HCT116 (cell line): ENCODE measurements around the gene CISH. TPM values are rescaled to one million over a fixed set of nuclear protein-coding genes. Genes with fewer than 3 reads are reported as not detected.
A peak's percentile ranks its signal among the peaks of the same experiment; 100 is the strongest.

ENCODE experiments used
- ATAC-seq: fragments of 200-7000 bp; cut with Tn5 transposase; 2 replicates; pipeline ENCODE4 v1.9.1; 2020; ENCODE audit warnings: mild to moderate bottlenecking, moderate library complexity
- BruUV-seq: library from RNA; stranded (reverse); fragments of 400-500 nt; replicated peaks from 2 replicates; lab custom pipeline; 2021; lab: Mats Ljungman, UMichigan
- CTCF ChIA-PET: fragments of 300-600 bp; sonication (Branson Sonifier 250); formaldehyde crosslinking; loops from one replicate; lab custom pipeline; 2021; ENCODE audit warnings: antibody characterized with exemption; lab: Charles Lee
- POLR2A ChIA-PET: fragments of 300-600, 350-600 bp; sonication (Branson Sonifier 250); formaldehyde crosslinking; loops from one replicate; lab custom pipeline; 2021; ENCODE audit warnings: antibody characterized with exemption; lab: Charles Lee
- RAD21 ChIA-PET, 2 experiments: fragments of 300-600 bp; sonication (Branson Sonifier 250); formaldehyde crosslinking; loops; one replicate each; lab custom pipeline; 2023; ENCODE audit warnings: low total read pairs in 2 of 2; ENCODE audit not compliant: uncharacterized antibody in 2 of 2, unreplicated experiment in 2 of 2, low non-redundant PET in 1 of 2; lab: Charles Lee
- DNase-seq: peaks from one replicate; pipeline ENCODE4 v3.0.0-alpha.2; 2010; ENCODE audit warnings: low read depth, low spot score
- H2AFZ ChIP-seq: fragments of 200-600 bp; shearing (Covaris generic), sonication (generic); 2 replicates; pipeline ENCODE4 v1.6.1; 2017; ENCODE audit warnings: low read depth, mixed run types, mixed read lengths, antibody characterized with exemption, low read length; ENCODE audit not compliant: poor library complexity, severe bottlenecking
- H3K27ac ChIP-seq: 2 replicates; pipeline ENCODE4 v1.5.1; 2012; ENCODE audit warnings: low read depth, low read length
- H3K27me3 ChIP-seq: fragments of 200-600 bp; sonication (generic); 2 replicates; pipeline ENCODE4 v1.6.1; 2016; ENCODE audit warnings: mixed run types, low read length, mixed read lengths; ENCODE audit not compliant: insufficient read depth
- H3K36me3 ChIP-seq, 2 experiments: fragments of 200-500 bp in 1 of 2; fragments of 200-600 bp in 1 of 2; sonication (Bioruptor generic) in 1 of 2; sonication (generic) in 1 of 2; 2 replicates each; pipeline versions ENCODE4 v1.5.1 to v1.6.1; 2014 to 2016; ENCODE audit warnings: low read length in 2 of 2, inconsistent platforms in 1 of 2, mixed read lengths in 1 of 2, mixed run types in 1 of 2; ENCODE audit not compliant: insufficient read depth in 2 of 2, control insufficient read depth in 1 of 2
- H3K4me1 ChIP-seq, 2 experiments: fragments of 200-600 bp in 1 of 2; sonication (generic) in 1 of 2; 2 replicates each; pipeline versions ENCODE4 v1.5.1 to v1.6.1; 2012 to 2017; ENCODE audit warnings: low read length in 2 of 2, inconsistent platforms in 1 of 2, mild to moderate bottlenecking in 1 of 2, mixed read lengths in 1 of 2, mixed run types in 1 of 2, moderate library complexity in 1 of 2; ENCODE audit not compliant: insufficient read depth in 2 of 2, control insufficient read depth in 1 of 2
- H3K4me2 ChIP-seq: fragments of 200-600 bp; sonication (generic); 2 replicates; pipeline ENCODE4 v1.6.1; 2017; ENCODE audit warnings: mixed run types, low read length, mixed read lengths
- H3K4me3 ChIP-seq, 2 experiments: fragments of 200-600 bp in 1 of 2; sonication (generic) in 1 of 2; replicated peaks in 1 of 2; 2 replicates each; pipeline ENCODE4 v1.5.1; 2011 to 2016; ENCODE audit warnings: low read length in 2 of 2, control low read depth in 1 of 2, low read depth in 1 of 2, mild to moderate bottlenecking in 1 of 2, mixed read lengths in 1 of 2, mixed run types in 1 of 2
- H3K79me2 ChIP-seq: fragments of 200-600 bp; sonication (generic); 2 replicates; pipeline ENCODE4 v1.6.1; 2017; ENCODE audit warnings: mild to moderate bottlenecking, mixed run types, low read length, moderate library complexity, mixed read lengths; ENCODE audit not compliant: insufficient read depth
- H3K9ac ChIP-seq: fragments of 200-600 bp; sonication (generic); 2 replicates; pipeline ENCODE4 v1.6.1; 2016; ENCODE audit warnings: low read length, mixed read lengths
- H3K9me2 ChIP-seq: fragments of 200-600 bp; sonication (generic), shearing (Covaris generic); 2 replicates; pipeline ENCODE4 v1.6.1; 2017; ENCODE audit warnings: mixed run types, mild to moderate bottlenecking, moderate library complexity; ENCODE audit not compliant: insufficient read depth
- H3K9me3 ChIP-seq, 2 experiments: fragments of 200-500 bp in 1 of 2; fragments of 200-600 bp in 1 of 2; sonication (Bioruptor generic) in 1 of 2; sonication (generic) in 1 of 2; 2 replicates each; pipeline ENCODE4 v1.6.1; 2014 to 2017; ENCODE audit warnings: low read length in 2 of 2, mixed read lengths in 2 of 2, inconsistent platforms in 1 of 2, low read depth in 1 of 2, mild to moderate bottlenecking in 1 of 2, mixed run types in 1 of 2, moderate library complexity in 1 of 2; ENCODE audit not compliant: control insufficient read depth in 1 of 2, insufficient read depth in 1 of 2
- H4K20me1 ChIP-seq: fragments of 200-600 bp; sonication (generic), shearing (Covaris generic); 2 replicates; pipeline ENCODE4 v1.6.1; 2017; ENCODE audit warnings: mixed run types, mild to moderate bottlenecking, moderate library complexity; ENCODE audit not compliant: insufficient read depth
- CEBPB ChIP-seq: IDR thresholded peaks from 2 replicates; pipeline ENCODE4 v1.6.1; 2012; ENCODE audit warnings: low read depth
- ELF1 ChIP-seq: IDR thresholded peaks from 2 replicates; pipeline ENCODE4 v1.6.1; 2012; ENCODE audit warnings: low read depth, borderline replicate concordance
- EZH2 ChIP-seq: fragments of 200-600 bp; sonication (generic); IDR thresholded peaks from 2 replicates; pipeline ENCODE4 v1.6.1; 2017; ENCODE audit warnings: antibody characterized with exemption, mixed run types
- JUND ChIP-seq: IDR thresholded peaks from 2 replicates; pipeline ENCODE4 v1.6.1; 2012
- SIN3A ChIP-seq: IDR thresholded peaks from 2 replicates; pipeline ENCODE4 v1.6.1; 2012; ENCODE audit warnings: low read depth
- SP1 ChIP-seq: IDR thresholded peaks from 2 replicates; pipeline ENCODE4 v1.6.1; 2012; ENCODE audit warnings: low read depth
- SRF ChIP-seq: IDR thresholded peaks from 2 replicates; pipeline ENCODE4 v1.6.1; 2012; ENCODE audit warnings: low read depth
- TCF7L2 ChIP-seq: IDR thresholded peaks from 2 replicates; pipeline ENCODE4 v1.7.0; 2011; ENCODE audit warnings: borderline replicate concordance, inconsistent platforms; ENCODE audit not compliant: insufficient read depth, insufficient read length; ENCODE audit errors: extremely low read depth
- ZNF274 ChIP-seq: fragments of 200-500 bp; sonication (Bioruptor generic); IDR thresholded peaks from 2 replicates; pipeline ENCODE4 v1.6.1; 2014; ENCODE audit warnings: mild to moderate bottlenecking, low read depth, low read length, inconsistent platforms
- intact Hi-C: fragments of 100-400 bp; cut with micrococcal nuclease; formaldehyde crosslinking; loops from 2 replicates; pipeline ENCODE4 v1.10.0; 2022
- total RNA-seq: library from RNA; stranded (reverse); gene quantifications from one replicate; pipeline ENCODE4 v1.2.1, GENCODE V29; 2021; ENCODE audit not compliant: unreplicated experiment
- TF ChIP-seq, protein P1 (sequence below), 3 experiments: fragments of 200-600 bp in 1 of 3; sonication (generic) in 1 of 3; IDR thresholded peaks in 2 of 3; conservative IDR thresholded peaks in 1 of 3; 2 replicates each; pipeline ENCODE4 v1.5.1; 2012 to 2017; ENCODE audit warnings: low read depth in 2 of 3, low read length in 2 of 3, antibody characterized with exemption in 1 of 3, borderline replicate concordance in 1 of 3, control low read depth in 1 of 3, mild to moderate bottlenecking in 1 of 3, mixed read lengths in 1 of 3, mixed run types in 1 of 3, moderate library complexity in 1 of 3; ENCODE audit not compliant: insufficient read depth in 1 of 3
- TF ChIP-seq, protein P2 (sequence below): IDR thresholded peaks from 2 replicates; pipeline ENCODE4 v1.6.1; 2012; ENCODE audit warnings: low read depth

CISH gene
- total RNA-seq, 1 experiment from 2014 or later: 4.5 TPM

DNA sequence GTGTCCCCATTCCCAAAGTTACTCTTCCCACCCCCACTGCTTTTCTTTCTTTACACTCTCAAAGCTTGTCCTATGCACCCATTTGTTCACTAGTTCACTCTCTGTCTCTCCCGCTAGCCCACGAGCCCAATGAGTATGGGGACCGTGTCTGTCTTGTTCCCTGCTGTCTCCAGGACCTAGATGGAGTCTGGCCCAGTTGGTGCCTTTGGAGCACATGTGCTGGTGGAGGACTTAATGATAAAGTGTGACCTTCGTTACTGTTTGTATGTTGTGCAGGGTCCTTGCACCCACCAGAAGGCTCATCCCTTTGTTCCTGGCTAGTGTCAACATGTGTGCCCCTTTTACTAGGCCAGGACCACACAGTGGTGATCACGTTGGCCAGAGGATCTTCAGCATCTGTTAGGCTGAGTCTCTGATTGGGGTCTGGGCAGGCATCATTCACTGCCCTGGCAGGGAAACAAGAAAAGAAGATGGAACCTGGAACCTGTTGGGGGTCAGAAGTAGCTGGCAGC, 7.4 kb downstream of the CISH start:
- POLR2A ChIA-PET: no interaction called here
- RAD21 ChIA-PET: no interaction called here
- CTCF ChIA-PET: no interaction called here

DNA sequence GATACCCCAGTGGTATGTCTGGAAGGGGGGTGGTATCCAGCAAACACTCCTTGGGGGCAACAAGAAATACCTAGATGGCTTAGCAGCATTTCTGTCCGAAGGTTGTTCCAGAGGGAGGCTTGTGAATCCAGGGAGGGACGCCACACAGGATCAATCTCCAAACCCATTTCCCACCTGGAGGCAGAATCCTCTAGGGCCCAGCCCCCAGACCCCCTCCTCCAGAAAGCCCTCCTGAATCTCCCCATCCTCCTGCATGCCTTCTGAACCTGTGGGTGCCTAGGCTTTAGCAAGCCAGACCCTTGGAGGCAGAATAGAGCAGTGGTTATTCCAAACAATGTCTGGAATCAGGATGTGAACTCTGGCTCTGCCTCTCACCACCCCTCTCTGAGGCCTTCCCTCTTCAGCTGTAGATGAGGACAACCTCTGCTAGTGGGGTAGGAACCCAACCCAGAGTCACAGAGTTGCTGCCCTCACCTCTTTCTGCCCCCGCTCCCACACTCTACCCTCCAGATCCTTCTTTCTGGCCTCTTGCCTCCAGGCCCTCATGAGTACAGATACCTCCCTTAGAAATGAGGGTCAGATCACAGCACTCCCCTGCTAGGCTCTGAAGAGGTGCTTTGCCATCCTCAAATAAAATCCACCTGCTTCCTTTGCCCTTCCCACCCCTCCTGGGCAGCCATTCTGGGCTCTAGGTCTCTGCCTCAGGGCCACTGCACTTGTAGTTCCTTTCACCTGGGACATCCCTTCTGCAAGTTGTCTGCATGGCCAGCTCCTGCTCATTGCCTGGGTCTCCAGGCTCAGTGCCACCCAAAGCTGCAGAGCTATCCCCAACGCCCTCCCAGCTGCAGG, 8.1 kb downstream of the CISH start:
- no peaks in the 10 kb centered on the region for H4K20me1 ChIP-seq
- H3K4me2 ChIP-seq: peak overlapping the region; percentile 78; the same call in 1 of the 2 replicates

More for the DNA sequence above, 7.4 kb downstream of the CISH start:
- no TSS peak for BruUV-seq
- H2AFZ ChIP-seq: no peak overlapping the region
- intact Hi-C loops: no loop called here
- no peak for TF ChIP-seq TCF7L2
- no peak for TF ChIP-seq SP1
- TF ChIP-seq ELF1: no peak
- no peak for TF ChIP-seq ZNF274
- TF ChIP-seq JUND: no peak
- no peak for TF ChIP-seq CEBPB
- TF ChIP-seq SRF: no peak
- 0 out of 4 replicates have a peak, but pooled peaks cover 0 to 5% of the 10 kb centered on the region in 2 experiments for H3K36me3 ChIP-seq
- ATAC-seq (no peak), DNase-seq (no peak)
- H3K9me3 ChIP-seq: no peaks in the 10 kb centered on the region
- no peak overlapping the region for H3K9ac ChIP-seq
- H3K4me3 ChIP-seq: no peak overlapping the region
- no peak overlapping the region for H3K4me2 ChIP-seq
- H3K9me2 ChIP-seq: no peaks in the 10 kb centered on the region
- H3K4me1 ChIP-seq: peaks cover 37 to 40% of the 10 kb centered on the region in 2 experiments
- H3K27ac ChIP-seq: no peak overlapping the region
- no peaks in the 10 kb centered on the region for H3K27me3 ChIP-seq
- no peaks in the 10 kb centered on the region for H4K20me1 ChIP-seq
- H3K79me2 ChIP-seq: no peaks in the 10 kb centered on the region

More for the DNA sequence above, 8.1 kb downstream of the CISH start:
- Histone ChIP-seq H3K79me2 (no peaks in the 10 kb centered on the region), H3K27ac (peak overlapping the region; percentile 98; the same call in 1 of the 2 replicates), H3K9me3 (no peaks in the 10 kb centered on the region), H3K4me1 (peaks cover 37 to 40% of the 10 kb centered on the region in 2 experiments), H3K27me3 (no peaks in the 10 kb centered on the region), H3K4me3 (no peak overlapping the region), H2AFZ (no peak overlapping the region), H3K9ac (peak overlapping the region; percentile 67), H3K9me2 (no peaks in the 10 kb centered on the region), H3K36me3 (0 out of 4 replicates have a peak, but pooled peaks cover 0 to 5% of the 10 kb centered on the region in 2 experiments)
- DNase-seq: no peak
- intact Hi-C loops: no loop called here
- no peak for ATAC-seq
- POLR2A ChIA-PET: no interaction called here
- BruUV-seq: no TSS peak
- CTCF ChIA-PET: interaction anchor here (3.0 kb wide), 1 partner anchor 8 kb away, joined by 18 read pairs; the partner anchor contains the start of gene CISH
- RAD21 ChIA-PET: no interaction called here
- no peak for TF ChIP-seq SRF
- TF ChIP-seq SIN3A: no peak
- TF ChIP-seq EZH2: no peak
- TF ChIP-seq, protein P1, sequence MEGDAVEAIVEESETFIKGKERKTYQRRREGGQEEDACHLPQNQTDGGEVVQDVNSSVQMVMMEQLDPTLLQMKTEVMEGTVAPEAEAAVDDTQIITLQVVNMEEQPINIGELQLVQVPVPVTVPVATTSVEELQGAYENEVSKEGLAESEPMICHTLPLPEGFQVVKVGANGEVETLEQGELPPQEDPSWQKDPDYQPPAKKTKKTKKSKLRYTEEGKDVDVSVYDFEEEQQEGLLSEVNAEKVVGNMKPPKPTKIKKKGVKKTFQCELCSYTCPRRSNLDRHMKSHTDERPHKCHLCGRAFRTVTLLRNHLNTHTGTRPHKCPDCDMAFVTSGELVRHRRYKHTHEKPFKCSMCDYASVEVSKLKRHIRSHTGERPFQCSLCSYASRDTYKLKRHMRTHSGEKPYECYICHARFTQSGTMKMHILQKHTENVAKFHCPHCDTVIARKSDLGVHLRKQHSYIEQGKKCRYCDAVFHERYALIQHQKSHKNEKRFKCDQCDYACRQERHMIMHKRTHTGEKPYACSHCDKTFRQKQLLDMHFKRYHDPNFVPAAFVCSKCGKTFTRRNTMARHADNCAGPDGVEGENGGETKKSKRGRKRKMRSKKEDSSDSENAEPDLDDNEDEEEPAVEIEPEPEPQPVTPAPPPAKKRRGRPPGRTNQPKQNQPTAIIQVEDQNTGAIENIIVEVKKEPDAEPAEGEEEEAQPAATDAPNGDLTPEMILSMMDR (IDR thresholded peaks at IDR 0.05 in 2 of 3, conservative IDR thresholded peaks at IDR 0.05 in 1 of 3; ENCODE audit: borderline replicate concordance in 1 of 3, insufficient read depth in 1 of 3, low read depth in 2 of 3, low read length in 2 of 3): no peak
- TF ChIP-seq JUND: no peak
- TF ChIP-seq SP1: no peak
- TF ChIP-seq, protein P2, sequence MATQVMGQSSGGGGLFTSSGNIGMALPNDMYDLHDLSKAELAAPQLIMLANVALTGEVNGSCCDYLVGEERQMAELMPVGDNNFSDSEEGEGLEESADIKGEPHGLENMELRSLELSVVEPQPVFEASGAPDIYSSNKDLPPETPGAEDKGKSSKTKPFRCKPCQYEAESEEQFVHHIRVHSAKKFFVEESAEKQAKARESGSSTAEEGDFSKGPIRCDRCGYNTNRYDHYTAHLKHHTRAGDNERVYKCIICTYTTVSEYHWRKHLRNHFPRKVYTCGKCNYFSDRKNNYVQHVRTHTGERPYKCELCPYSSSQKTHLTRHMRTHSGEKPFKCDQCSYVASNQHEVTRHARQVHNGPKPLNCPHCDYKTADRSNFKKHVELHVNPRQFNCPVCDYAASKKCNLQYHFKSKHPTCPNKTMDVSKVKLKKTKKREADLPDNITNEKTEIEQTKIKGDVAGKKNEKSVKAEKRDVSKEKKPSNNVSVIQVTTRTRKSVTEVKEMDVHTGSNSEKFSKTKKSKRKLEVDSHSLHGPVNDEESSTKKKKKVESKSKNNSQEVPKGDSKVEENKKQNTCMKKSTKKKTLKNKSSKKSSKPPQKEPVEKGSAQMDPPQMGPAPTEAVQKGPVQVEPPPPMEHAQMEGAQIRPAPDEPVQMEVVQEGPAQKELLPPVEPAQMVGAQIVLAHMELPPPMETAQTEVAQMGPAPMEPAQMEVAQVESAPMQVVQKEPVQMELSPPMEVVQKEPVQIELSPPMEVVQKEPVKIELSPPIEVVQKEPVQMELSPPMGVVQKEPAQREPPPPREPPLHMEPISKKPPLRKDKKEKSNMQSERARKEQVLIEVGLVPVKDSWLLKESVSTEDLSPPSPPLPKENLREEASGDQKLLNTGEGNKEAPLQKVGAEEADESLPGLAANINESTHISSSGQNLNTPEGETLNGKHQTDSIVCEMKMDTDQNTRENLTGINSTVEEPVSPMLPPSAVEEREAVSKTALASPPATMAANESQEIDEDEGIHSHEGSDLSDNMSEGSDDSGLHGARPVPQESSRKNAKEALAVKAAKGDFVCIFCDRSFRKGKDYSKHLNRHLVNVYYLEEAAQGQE: no peak
